ENCODE results near the gene SAMM50.

The SAMM50 gene

GRCh38 chr22:44002324-44002723, 47.1 kb downstream of the SAMM50 start:
- Histone ChIP-seq H3K36me3 (ENCODE audit: low read depth) (peaks cover 17% of the 10 kb centered on the region), H3K27ac (ENCODE audit: poor library complexity, severe bottlenecking) (no peak overlapping the region), H3K4me3 (ENCODE audit: severe bottlenecking) (no peak overlapping the region), H3K4me1 (ENCODE audit: insufficient read depth, poor library complexity, severe bottlenecking) (no peaks in the 10 kb centered on the region), H3K9me3 (ENCODE audit: severe bottlenecking) (no peaks in the 10 kb centered on the region), H3K27me3 (ENCODE audit: insufficient read depth, poor library complexity, severe bottlenecking) (no peaks in the 10 kb centered on the region)
- DNase-seq (ENCODE audit: low spot score) (no peak), ATAC-seq (ENCODE audit: low read depth) (no peak)
- TF ChIP-seq CTCF (IDR thresholded peaks at IDR 0.05; ENCODE audit: poor library complexity, severe bottlenecking): no peak

DNA sequence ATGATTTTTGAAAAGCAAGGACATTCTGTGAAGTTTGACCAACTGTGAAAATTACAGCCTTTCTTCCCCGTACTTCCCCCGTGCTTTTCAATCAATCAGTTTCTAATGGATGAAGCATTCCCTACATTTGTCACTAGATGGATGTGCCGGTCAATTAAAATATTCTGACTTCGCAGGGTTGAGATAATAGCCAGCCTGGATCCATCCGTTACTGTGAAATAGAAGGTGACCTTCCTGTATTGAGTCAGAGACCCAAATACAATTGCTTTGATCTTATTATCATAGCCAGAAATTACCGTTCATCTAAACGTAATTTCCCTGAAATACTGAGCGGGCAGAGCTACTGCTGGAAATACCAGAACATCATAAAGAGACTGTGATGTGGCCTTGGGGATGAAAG, 47.8 kb downstream of the SAMM50 start:
- no peak for TF ChIP-seq CTCF (IDR thresholded peaks at IDR 0.05; ENCODE audit: poor library complexity, severe bottlenecking)
- no peak for ATAC-seq (ENCODE audit: low read depth)

GRCh38 chr22:44003405-44004103, 48.3 kb downstream of the SAMM50 start:
- ATAC-seq (ENCODE audit: low read depth) (no peak), DNase-seq (ENCODE audit: low spot score) (no peak)
- H3K36me3 ChIP-seq (ENCODE audit: low read depth): peaks cover 6% of the 10 kb centered on the region
- H3K4me3 ChIP-seq (ENCODE audit: severe bottlenecking): no peak overlapping the region
- TF ChIP-seq CTCF (IDR thresholded peaks at IDR 0.05; ENCODE audit: poor library complexity, severe bottlenecking): no peak
- H3K27ac ChIP-seq (ENCODE audit: poor library complexity, severe bottlenecking): no peak overlapping the region
- H3K27me3 ChIP-seq (ENCODE audit: insufficient read depth, poor library complexity, severe bottlenecking): no peaks in the 10 kb centered on the region
- H3K4me1 ChIP-seq (ENCODE audit: insufficient read depth, poor library complexity, severe bottlenecking): no peaks in the 10 kb centered on the region
- H3K9me3 ChIP-seq (ENCODE audit: severe bottlenecking): no peaks in the 10 kb centered on the region

More for the DNA sequence above, 47.8 kb downstream of the SAMM50 start:
- no peak overlapping the region for H3K4me3 ChIP-seq (ENCODE audit: severe bottlenecking)
- no peaks in the 10 kb centered on the region for H3K27me3 ChIP-seq (ENCODE audit: insufficient read depth, poor library complexity, severe bottlenecking)
- no peak overlapping the region for H3K27ac ChIP-seq (ENCODE audit: poor library complexity, severe bottlenecking)
- no peak for DNase-seq (ENCODE audit: low spot score)
- no peaks in the 10 kb centered on the region for H3K9me3 ChIP-seq (ENCODE audit: severe bottlenecking)
- no peaks in the 10 kb centered on the region for H3K4me1 ChIP-seq (ENCODE audit: insufficient read depth, poor library complexity, severe bottlenecking)
- peaks cover 12% of the 10 kb centered on the region for H3K36me3 ChIP-seq (ENCODE audit: low read depth)

DNA sequence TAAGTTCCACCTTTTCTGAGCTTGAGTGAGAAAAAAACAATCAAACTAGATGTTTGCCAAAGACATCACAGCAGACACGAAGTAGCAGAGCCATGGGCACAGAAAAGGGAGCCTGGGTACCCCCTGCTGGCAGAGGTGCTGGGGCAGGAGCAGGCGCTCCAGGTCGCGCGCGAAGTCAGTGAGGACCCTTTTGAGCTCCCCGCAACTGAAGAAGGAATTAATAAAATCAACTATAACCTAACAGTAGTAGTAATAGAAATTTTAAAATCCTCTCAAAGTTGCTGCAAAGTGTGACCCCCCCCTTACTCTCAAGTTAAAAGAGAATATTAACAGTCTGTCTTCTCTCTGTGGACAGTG, 48.8 kb downstream of the SAMM50 start:
- no peak for TF ChIP-seq CTCF (IDR thresholded peaks at IDR 0.05; ENCODE audit: poor library complexity, severe bottlenecking)
- H3K4me1 ChIP-seq (ENCODE audit: insufficient read depth, poor library complexity, severe bottlenecking): no peaks in the 10 kb centered on the region
- no peak overlapping the region for H3K4me3 ChIP-seq (ENCODE audit: severe bottlenecking)
- no peaks in the 10 kb centered on the region for H3K27me3 ChIP-seq (ENCODE audit: insufficient read depth, poor library complexity, severe bottlenecking)
- ATAC-seq (ENCODE audit: low read depth) (no peak), DNase-seq (ENCODE audit: low spot score) (no peak)
- no peaks in the 10 kb centered on the region for H3K9me3 ChIP-seq (ENCODE audit: severe bottlenecking)
- peaks cover under 1% of the 10 kb centered on the region for H3K36me3 ChIP-seq (ENCODE audit: low read depth)
- no peak overlapping the region for H3K27ac ChIP-seq (ENCODE audit: poor library complexity, severe bottlenecking)

- TF ChIP-seq CTCF (IDR thresholded peaks at IDR 0.05; ENCODE audit: poor library complexity, severe bottlenecking): no peak
- DNase-seq (ENCODE audit: low spot score) (no peak), ATAC-seq (ENCODE audit: low read depth) (no peak)
- H3K27ac ChIP-seq (ENCODE audit: poor library complexity, severe bottlenecking): no peak overlapping the region
- H3K9me3 ChIP-seq (ENCODE audit: severe bottlenecking): no peaks in the 10 kb centered on the region
- no peaks in the 10 kb centered on the region for H3K27me3 ChIP-seq (ENCODE audit: insufficient read depth, poor library complexity, severe bottlenecking)
- no peaks in the 10 kb centered on the region for H3K36me3 ChIP-seq (ENCODE audit: low read depth)
- H3K4me3 ChIP-seq (ENCODE audit: severe bottlenecking): no peak overlapping the region
- no peaks in the 10 kb centered on the region for H3K4me1 ChIP-seq (ENCODE audit: insufficient read depth, poor library complexity, severe bottlenecking)
These were observed 50.3 kb downstream of the SAMM50 start for GRCh38 chr22:44005524-44005923.
